Measurements from ENCODE around the gene DMRTC2.

DNA sequence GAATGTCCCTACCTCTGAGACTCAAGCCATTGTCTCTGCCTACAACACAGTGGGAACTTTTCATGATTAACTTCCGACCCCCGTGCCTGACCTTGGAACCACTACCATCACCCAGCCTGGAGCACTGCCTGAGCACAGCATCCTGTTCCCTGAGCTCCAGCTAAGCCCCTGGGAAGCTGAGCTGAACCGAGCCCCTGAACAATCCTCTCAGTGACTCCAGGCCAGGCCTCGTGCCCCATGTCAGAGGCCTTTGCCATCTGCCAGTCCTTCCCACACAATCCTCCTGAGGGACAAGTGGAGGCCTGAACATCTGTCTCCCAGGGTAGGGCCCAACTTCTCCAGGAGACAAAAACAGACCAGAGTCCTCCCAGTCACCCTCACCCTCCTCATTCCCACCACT, 30.9 kb upstream of the DMRTC2 start:
- TF ChIP-seq TAF1 (IDR thresholded peaks at IDR 0.05; ENCODE audit: borderline replicate concordance, low read depth, low read length) (no peak), POLR2AphosphoS5 (IDR thresholded peaks at IDR 0.05; ENCODE audit: low read depth, low read length) (no peak)
